RWPE2 (cell line): ENCODE results near the gene SUSD6.

ENCODE experiments used
- ATAC-seq: fragments of 200-7000 bp; cut with Tn5 transposase; 3 replicates; pipeline ENCODE4 v1.9.1; 2021; ENCODE audit warnings: low read depth
- DNase-seq: peaks from one replicate; pipeline ENCODE4 v3.0.0-alpha.2; 2020; ENCODE audit warnings: low spot score
- H3K27ac ChIP-seq: fragments of 450-650 bp; 2 replicates; pipeline ENCODE4 v1.5.1; 2017; ENCODE audit warnings: mild to moderate bottlenecking; ENCODE audit not compliant: poor library complexity, severe bottlenecking
- H3K27me3 ChIP-seq: fragments of 250-450 bp; sonication (Bioruptor Pico); 2 replicates; pipeline ENCODE4 v1.5.1; 2021; ENCODE audit warnings: mild to moderate bottlenecking, moderate library complexity; ENCODE audit not compliant: insufficient read depth, poor library complexity, severe bottlenecking
- H3K36me3 ChIP-seq: fragments of 250-450 bp; sonication (Bioruptor Pico); 2 replicates; pipeline ENCODE4 v1.5.1; 2020; ENCODE audit warnings: low read depth, mild to moderate bottlenecking, moderate library complexity
- H3K4me1 ChIP-seq: fragments of 250-450 bp; sonication (Bioruptor Pico); 2 replicates; pipeline ENCODE4 v1.5.1; 2021; ENCODE audit warnings: mild to moderate bottlenecking, moderate library complexity; ENCODE audit not compliant: insufficient read depth, poor library complexity, severe bottlenecking
- H3K4me3 ChIP-seq: fragments of 250-450 bp; sonication (Bioruptor Pico); 2 replicates; pipeline ENCODE4 v1.5.1; 2021; ENCODE audit warnings: mild to moderate bottlenecking, moderate library complexity; ENCODE audit not compliant: severe bottlenecking
- H3K9me3 ChIP-seq: fragments of 250-450 bp; sonication (Bioruptor Pico); 2 replicates; pipeline ENCODE4 v1.5.1; 2021; ENCODE audit warnings: mild to moderate bottlenecking, moderate library complexity; ENCODE audit not compliant: severe bottlenecking
- CTCF ChIP-seq: fragments of 450-650 bp; IDR thresholded peaks from one replicate; pipeline ENCODE4 v1.5.1; 2017; ENCODE audit warnings: mild to moderate bottlenecking, moderate library complexity; ENCODE audit not compliant: poor library complexity, severe bottlenecking

Gene SUSD6

DNA sequence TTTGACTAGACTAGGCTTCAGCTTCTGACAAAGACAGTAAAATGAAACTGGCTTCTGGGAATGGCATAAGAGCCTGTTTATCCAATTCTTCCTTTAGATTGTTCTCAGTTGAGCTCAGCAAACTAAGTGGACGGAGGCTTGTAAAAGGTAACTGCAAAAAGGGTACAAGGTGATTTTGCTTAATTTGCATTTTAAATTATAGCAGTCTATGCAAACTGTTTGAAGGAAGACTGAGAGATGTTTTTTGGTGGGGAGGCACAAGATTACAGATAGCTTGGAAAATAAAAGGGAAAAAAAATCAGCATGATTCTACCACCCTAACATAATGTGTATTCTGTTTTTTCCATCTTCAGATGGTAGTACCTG is 5.0 kb downstream of the SUSD6 start:
- no peaks in the 10 kb centered on the region for H3K9me3 ChIP-seq
- peaks cover 40% of the 10 kb centered on the region for H3K4me1 ChIP-seq
- DNase-seq (no peak), ATAC-seq (no peak)
- no peaks in the 10 kb centered on the region for H3K27me3 ChIP-seq
- H3K4me3 ChIP-seq, result no peak overlapping the region
- peak overlapping the region; percentile 51 for H3K27ac ChIP-seq
- H3K36me3 ChIP-seq, result no peaks in the 10 kb centered on the region
- no peak for TF ChIP-seq CTCF

DNA sequence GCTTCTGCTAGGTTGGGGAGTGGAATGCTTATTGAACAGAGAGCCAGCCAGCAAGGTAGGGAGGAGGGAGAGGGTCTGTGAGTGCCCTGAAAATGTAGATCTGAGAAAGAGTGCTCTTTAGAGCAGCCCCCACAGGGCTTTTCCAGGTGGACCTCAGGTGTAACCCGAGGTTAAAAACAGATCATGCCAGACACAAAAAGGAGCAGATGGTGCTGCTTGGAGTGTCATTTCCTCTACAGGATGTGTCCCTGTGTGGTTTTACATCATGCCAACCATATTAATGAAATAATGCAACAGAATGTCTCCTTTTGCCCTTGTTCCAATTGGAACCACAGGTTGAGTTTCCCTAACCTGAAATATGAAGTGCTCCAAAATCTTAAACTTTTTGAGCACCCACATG is 6.4 kb downstream of the SUSD6 start:
- TF ChIP-seq CTCF, result no peak
- Histone ChIP-seq H3K4me1 (peaks cover 39% of the 10 kb centered on the region), H3K36me3 (no peaks in the 10 kb centered on the region), H3K4me3 (no peak overlapping the region), H3K27ac (no peak overlapping the region), H3K9me3 (no peaks in the 10 kb centered on the region), H3K27me3 (no peaks in the 10 kb centered on the region)
- ATAC-seq (no peak), DNase-seq (no peak)

DNA sequence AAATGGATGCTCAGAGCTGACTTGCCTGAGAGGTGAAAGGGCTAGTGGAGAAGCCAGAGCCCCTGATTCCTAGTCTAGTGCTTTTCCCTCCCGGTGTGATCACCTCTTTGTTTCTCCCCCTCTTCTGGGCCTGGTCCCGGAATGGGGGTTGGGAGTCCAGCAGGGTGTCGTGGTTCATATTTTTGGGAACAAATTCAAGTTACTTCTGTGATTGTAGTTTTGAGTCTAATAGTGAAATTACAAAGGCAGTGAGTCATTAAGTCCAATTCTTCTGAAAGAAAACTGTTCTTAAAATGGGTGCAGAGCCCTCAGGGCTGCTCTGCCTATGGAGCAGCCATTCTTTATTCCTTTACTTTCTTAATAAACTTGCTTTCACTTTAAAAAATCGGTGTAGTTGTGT is 7.6 kb downstream of the SUSD6 start:
- Histone ChIP-seq H3K36me3 (no peaks in the 10 kb centered on the region), H3K9me3 (no peaks in the 10 kb centered on the region), H3K27ac (no peak overlapping the region), H3K27me3 (no peaks in the 10 kb centered on the region), H3K4me3 (no peak overlapping the region), H3K4me1 (peaks cover 29% of the 10 kb centered on the region)
- ATAC-seq (no peak), DNase-seq (no peak)
- TF ChIP-seq CTCF, result no peak

DNA sequence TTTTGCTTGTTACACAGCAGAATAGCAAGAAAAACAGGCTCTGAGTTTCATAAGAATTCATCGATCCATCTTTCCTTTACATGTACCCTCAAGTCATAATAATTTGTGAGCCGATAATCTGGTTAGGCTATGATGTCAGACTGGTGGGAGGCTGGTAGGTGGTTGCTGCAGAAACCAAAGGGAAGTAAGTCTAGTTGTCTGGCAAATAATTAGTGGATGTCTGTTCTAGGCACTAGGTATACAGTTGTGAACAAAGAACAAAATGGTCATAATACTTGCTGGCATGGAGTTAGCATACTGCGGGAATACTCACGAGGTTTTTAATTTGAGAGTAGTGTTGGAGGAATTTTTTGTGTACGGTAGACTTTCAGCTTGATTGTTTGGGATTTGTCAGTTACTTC is 8.8 kb downstream of the SUSD6 start:
- Histone ChIP-seq H3K9me3 (no peaks in the 10 kb centered on the region), H3K4me1 (peaks cover 23% of the 10 kb centered on the region), H3K4me3 (no peak overlapping the region), H3K27me3 (no peaks in the 10 kb centered on the region), H3K36me3 (no peaks in the 10 kb centered on the region; the same call in 1 of the 2 replicates), H3K27ac (no peak overlapping the region)
- DNase-seq, result no peak
- ATAC-seq, result no peak
- TF ChIP-seq CTCF, result no peak

DNA sequence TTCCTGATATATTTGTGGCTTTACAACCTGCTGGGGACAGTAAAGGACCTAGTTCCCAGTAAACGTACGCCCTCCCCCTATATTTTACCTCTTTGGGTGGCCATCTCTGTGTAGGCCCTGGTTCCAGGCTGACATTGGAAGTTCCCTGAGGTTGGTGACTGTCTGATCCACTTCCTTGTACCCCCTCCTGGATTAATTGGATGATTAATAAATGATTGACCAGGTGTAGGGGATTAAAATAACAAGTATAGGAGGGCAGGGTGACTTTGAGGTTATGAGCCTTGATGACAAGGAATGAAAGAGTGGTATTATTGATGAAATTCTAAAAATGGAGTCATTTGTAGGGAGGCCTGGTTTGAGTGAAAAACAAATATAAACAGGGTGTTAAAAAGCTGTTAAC is 9.6 kb downstream of the SUSD6 start:
- no peaks in the 10 kb centered on the region for H3K27me3 ChIP-seq
- H3K4me3 ChIP-seq, result no peak overlapping the region
- H3K9me3 ChIP-seq, result no peaks in the 10 kb centered on the region
- ATAC-seq (no peak), DNase-seq (no peak)
- H3K36me3 ChIP-seq, result no peaks in the 10 kb centered on the region; the same call in 1 of the 2 replicates
- no peak overlapping the region for H3K27ac ChIP-seq
- peaks cover 16% of the 10 kb centered on the region for H3K4me1 ChIP-seq
- TF ChIP-seq CTCF, result no peak
